Fibroblast of the aortic adventitia (primary cell): ENCODE results near the gene PRR15. TPM values are rescaled to one million over a fixed set of nuclear protein-coding genes. Genes with fewer than 3 reads are reported as not detected.

Experiments
- DNase-seq: peaks from one replicate; pipeline ENCODE4 v3.0.0-alpha.2; 2010; ENCODE audit warnings: low read depth
- H3K4me3 ChIP-seq: 2 replicates; pipeline ENCODE4 v1.5.1; 2011; ENCODE audit warnings: low read depth, mild to moderate bottlenecking, control low read depth, low read length, moderate library complexity
- CTCF ChIP-seq: IDR thresholded peaks from 2 replicates; pipeline ENCODE4 v1.5.1; 2011; ENCODE audit warnings: mild to moderate bottlenecking, low read length, control low read depth, inconsistent platforms; ENCODE audit not compliant: insufficient read depth
- total RNA-seq: library from RNA; depleted of rRNA; stranded (reverse); fragments of >200 nt; gene quantifications from 2 replicates; pipeline ENCODE4 v1.2.3, GENCODE V29; 2012; ENCODE audit warnings: low replicate concordance

PRR15 gene
- total RNA-seq, 1 donor = 2.4 TPM

- no peak for TF ChIP-seq CTCF
- no peak for DNase-seq
- H3K4me3 ChIP-seq = no peak overlapping the region
Measured at GRCh38 chr7:29561271-29561670, 2.4 kb upstream of the PRR15 start.

GRCh38 chr7:29562307-29562706, 1.3 kb upstream of the PRR15 start:
- no peak for DNase-seq
- TF ChIP-seq CTCF = no peak
- H3K4me3 ChIP-seq = peak overlapping the region; percentile 2

- TF ChIP-seq CTCF = peak; percentile 0
- peak overlapping the region; percentile 73 for H3K4me3 ChIP-seq
- DNase-seq = peak; percentile 77
Measured at GRCh38 chr7:29564496-29565223, 1.0 kb downstream of the PRR15 start.

- peak; percentile 62 for DNase-seq
- no peak for TF ChIP-seq CTCF
- H3K4me3 ChIP-seq = peak overlapping the region; percentile 73
Measured at GRCh38 chr7:29565224-29565630, 1.6 kb downstream of the PRR15 start.

- no peak for DNase-seq
- H3K4me3 ChIP-seq = peak overlapping the region; percentile 73
- TF ChIP-seq CTCF = no peak
Measured at GRCh38 chr7:29565634-29565981, 2.0 kb downstream of the PRR15 start.

GRCh38 chr7:29565982-29566746, 2.5 kb downstream of the PRR15 start:
- H3K4me3 ChIP-seq = peak overlapping the region; percentile 73
- TF ChIP-seq CTCF = no peak
- no peak for DNase-seq
